ENCODE results near the gene HMX2. TPM values are rescaled to one million over a fixed set of nuclear protein-coding genes. Genes with fewer than 3 reads are reported as not detected.

The HMX2 gene
- total RNA-seq, 1 experiment from 2014 or later: 2.7 TPM

DNA sequence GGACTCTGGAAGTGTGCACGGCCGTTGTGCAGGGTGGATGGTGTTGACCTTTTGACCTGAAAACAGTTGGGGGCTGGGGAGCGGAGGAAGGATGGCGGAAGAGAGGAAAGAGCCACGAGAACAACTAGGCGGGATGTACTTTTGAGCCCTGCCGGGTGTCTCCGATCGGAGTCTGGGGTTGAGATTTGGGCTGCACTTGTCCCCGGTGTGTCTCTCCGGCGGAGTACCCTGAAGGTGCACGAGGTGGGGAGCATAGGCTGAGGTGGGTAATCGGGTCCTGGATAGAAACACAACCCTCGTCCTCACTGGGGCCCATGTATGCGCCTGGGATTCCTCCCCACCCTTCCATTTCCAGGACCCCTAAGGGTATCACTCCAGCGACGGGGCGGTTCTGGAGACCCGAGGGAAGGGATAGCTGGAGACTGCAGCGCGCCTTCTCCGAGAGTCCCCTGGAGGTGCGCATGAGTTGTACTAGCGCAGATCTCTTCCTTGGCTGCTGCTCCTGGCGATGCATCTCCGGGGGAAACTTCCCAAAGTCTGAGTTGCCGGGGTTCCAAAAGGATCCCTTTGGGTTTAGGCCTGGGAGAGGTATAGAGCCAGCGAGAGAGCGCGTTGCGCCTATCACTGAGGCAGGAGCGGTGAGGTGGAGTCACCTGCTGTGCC is 4.6 kb upstream of the HMX2 start:
- no peak for ATAC-seq
- 0 out of 2 replicates have a peak, but pooled peaks cover 3% of the 10 kb centered on the region for H3K36me3 ChIP-seq (ENCODE audit: control insufficient read depth, insufficient read depth, low read length)
- peaks cover 27% of the 10 kb centered on the region for H3K4me1 ChIP-seq (ENCODE audit: control insufficient read depth, insufficient read depth, low read length)
- ChIA-PET CTCF (no interaction called here), POLR2A (no interaction called here)
- H3K27ac ChIP-seq (ENCODE audit: low read length): no peak overlapping the region
- in situ Hi-C loops (cut with HindIII; ENCODE audit: low pct_unique_long_range_greater_than_20kb, low sequenced_read_pairs) (no loop called here), intact Hi-C loops (cut with micrococcal nuclease; ENCODE audit: unreplicated experiment) (no loop called here)
- no peak overlapping the region for H3K4me3 ChIP-seq (ENCODE audit: low read depth in 2 of 2, low read length in 2 of 2)
- H3K9me3 ChIP-seq (ENCODE audit: control insufficient read depth, insufficient read depth, low read depth, low read length): no peaks in the 10 kb centered on the region
- no TSS peak for BruUV-seq (replicated peaks)
- no peaks in the 10 kb centered on the region; the same call in 1 of the 2 replicates for H3K27me3 ChIP-seq (ENCODE audit: control insufficient read depth, insufficient read depth, low read length)
- TF ChIP-seq TCF7L2 (IDR thresholded peaks at IDR 0.05; ENCODE audit: low read depth, low read length): no peak
- TF ChIP-seq SIN3A (IDR thresholded peaks at IDR 0.05; ENCODE audit: borderline replicate concordance, insufficient read depth, low read depth, low read length): no peak
- no peak for TF ChIP-seq CTCF (IDR thresholded peaks at IDR 0.05)
- TF ChIP-seq REST (IDR thresholded peaks at IDR 0.05; ENCODE audit: insufficient read depth in 1 of 2, low read depth in 2 of 2, low read length in 1 of 2): no peak
- no peak for TF ChIP-seq POLR2AphosphoS5 (IDR thresholded peaks at IDR 0.05; ENCODE audit: low read depth, low read length)
- DNase-seq (ENCODE audit: low read depth, low spot score): no peak

GRCh38 chr10:123143825-123144168 is 4.1 kb upstream of the HMX2 start:
- ATAC-seq (no peak), DNase-seq (ENCODE audit: low read depth, low spot score) (no peak)
- intact Hi-C loops (cut with micrococcal nuclease; ENCODE audit: unreplicated experiment) (no loop called here), in situ Hi-C loops (cut with HindIII; ENCODE audit: low pct_unique_long_range_greater_than_20kb, low sequenced_read_pairs) (no loop called here)
- no TSS peak for BruUV-seq (replicated peaks)
- no peaks in the 10 kb centered on the region for H3K27me3 ChIP-seq (ENCODE audit: control insufficient read depth, insufficient read depth, low read length)
- no peak overlapping the region for H3K4me3 ChIP-seq (ENCODE audit: low read depth in 2 of 2, low read length in 2 of 2)
- POLR2A ChIA-PET: no interaction called here
- H3K36me3 ChIP-seq (ENCODE audit: control insufficient read depth, insufficient read depth, low read length): 0 out of 2 replicates have a peak, but pooled peaks cover under 1% of the 10 kb centered on the region
- CTCF ChIA-PET: no interaction called here
- H3K9me3 ChIP-seq (ENCODE audit: control insufficient read depth, insufficient read depth, low read depth, low read length): no peaks in the 10 kb centered on the region
- TF ChIP-seq CTCF (IDR thresholded peaks at IDR 0.05): no peak
- TF ChIP-seq SIN3A (IDR thresholded peaks at IDR 0.05; ENCODE audit: borderline replicate concordance, insufficient read depth, low read depth, low read length): no peak
- TF ChIP-seq REST (IDR thresholded peaks at IDR 0.05; ENCODE audit: insufficient read depth in 1 of 2, low read depth in 2 of 2, low read length in 1 of 2): no peak
- TF ChIP-seq POLR2AphosphoS5 (IDR thresholded peaks at IDR 0.05; ENCODE audit: low read depth, low read length): no peak
- no peak for TF ChIP-seq TCF7L2 (IDR thresholded peaks at IDR 0.05; ENCODE audit: low read depth, low read length)
- H3K4me1 ChIP-seq (ENCODE audit: control insufficient read depth, insufficient read depth, low read length): peaks cover 29% of the 10 kb centered on the region
- H3K27ac ChIP-seq (ENCODE audit: low read length): no peak overlapping the region

Data from Panc1 (cell line).